ENCODE results near the gene IGFBP3. TPM values are rescaled to one million over a fixed set of nuclear protein-coding genes. Genes with fewer than 3 reads are reported as not detected.

IGFBP3 gene
- total and polyA plus RNA-seq, 9 of the 15 experiments (the other 6 are each of a cell fraction or from before 2014, with no cell fraction given) = 0.08 to 0.22 (median 0.10) TPM; not detected in 5

DNA sequence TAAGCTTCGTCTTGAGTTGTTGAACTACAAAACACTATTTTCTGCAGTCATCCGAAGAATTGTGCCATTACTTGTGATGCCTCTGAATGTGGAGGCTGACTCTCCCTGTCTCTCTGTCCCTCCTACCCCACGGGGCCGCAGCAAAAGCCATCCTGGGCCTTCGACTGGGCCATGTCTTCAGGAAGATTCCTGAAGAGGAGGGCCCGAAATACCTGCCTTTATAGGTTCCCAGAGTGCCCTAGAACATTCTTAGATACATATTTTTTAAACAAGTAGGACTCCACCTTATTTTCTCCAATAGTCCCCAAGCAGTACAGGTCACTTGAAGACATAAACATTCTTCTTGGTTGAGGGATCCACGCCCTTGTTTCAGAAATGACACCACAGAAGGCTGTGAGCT lies 8.1 kb downstream of the IGFBP3 start:
- TF ChIP-seq, protein P1, sequence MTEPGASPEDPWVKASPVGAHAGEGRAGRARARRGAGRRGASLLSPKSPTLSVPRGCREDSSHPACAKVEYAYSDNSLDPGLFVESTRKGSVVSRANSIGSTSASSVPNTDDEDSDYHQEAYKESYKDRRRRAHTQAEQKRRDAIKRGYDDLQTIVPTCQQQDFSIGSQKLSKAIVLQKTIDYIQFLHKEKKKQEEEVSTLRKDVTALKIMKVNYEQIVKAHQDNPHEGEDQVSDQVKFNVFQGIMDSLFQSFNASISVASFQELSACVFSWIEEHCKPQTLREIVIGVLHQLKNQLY (CRISPR knock-in tag; conservative IDR thresholded peaks at IDR 0.05) = no peak
- TF ChIP-seq EZH2 (IDR thresholded peaks at IDR 0.05; ENCODE audit: borderline replicate concordance, low read depth, low read length) (no peak), TBP (optimal IDR thresholded peaks at IDR 0.05; ENCODE audit: low read depth, low read length) (no peak), RCOR1 (IDR thresholded peaks at IDR 0.05; ENCODE audit: borderline replicate concordance in 1 of 2, low read depth in 2 of 2, low read length in 2 of 2) (no peak), ZKSCAN1 (IDR thresholded peaks at IDR 0.05; ENCODE audit: low read depth, low read length) (no peak), SRSF7 (optimal IDR thresholded peaks at IDR 0.05; ENCODE audit: low read depth, low read length) (no peak), KHSRP (IDR thresholded peaks at IDR 0.05) (no peak), NRF1 (conservative IDR thresholded peaks at IDR 0.05 in 1 of 2, IDR thresholded peaks at IDR 0.05 in 1 of 2) (no peak)
- TF ChIP-seq, protein P2, sequence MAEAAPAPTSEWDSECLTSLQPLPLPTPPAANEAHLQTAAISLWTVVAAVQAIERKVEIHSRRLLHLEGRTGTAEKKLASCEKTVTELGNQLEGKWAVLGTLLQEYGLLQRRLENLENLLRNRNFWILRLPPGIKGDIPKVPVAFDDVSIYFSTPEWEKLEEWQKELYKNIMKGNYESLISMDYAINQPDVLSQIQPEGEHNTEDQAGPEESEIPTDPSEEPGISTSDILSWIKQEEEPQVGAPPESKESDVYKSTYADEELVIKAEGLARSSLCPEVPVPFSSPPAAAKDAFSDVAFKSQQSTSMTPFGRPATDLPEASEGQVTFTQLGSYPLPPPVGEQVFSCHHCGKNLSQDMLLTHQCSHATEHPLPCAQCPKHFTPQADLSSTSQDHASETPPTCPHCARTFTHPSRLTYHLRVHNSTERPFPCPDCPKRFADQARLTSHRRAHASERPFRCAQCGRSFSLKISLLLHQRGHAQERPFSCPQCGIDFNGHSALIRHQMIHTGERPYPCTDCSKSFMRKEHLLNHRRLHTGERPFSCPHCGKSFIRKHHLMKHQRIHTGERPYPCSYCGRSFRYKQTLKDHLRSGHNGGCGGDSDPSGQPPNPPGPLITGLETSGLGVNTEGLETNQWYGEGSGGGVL (CRISPR knock-in tag; IDR thresholded peaks at IDR 0.05) = no peak
- TF ChIP-seq, protein P3, sequence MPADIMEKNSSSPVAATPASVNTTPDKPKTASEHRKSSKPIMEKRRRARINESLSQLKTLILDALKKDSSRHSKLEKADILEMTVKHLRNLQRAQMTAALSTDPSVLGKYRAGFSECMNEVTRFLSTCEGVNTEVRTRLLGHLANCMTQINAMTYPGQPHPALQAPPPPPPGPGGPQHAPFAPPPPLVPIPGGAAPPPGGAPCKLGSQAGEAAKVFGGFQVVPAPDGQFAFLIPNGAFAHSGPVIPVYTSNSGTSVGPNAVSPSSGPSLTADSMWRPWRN (IDR thresholded peaks at IDR 0.05; ENCODE audit: low read depth) = no peak
- TF ChIP-seq, protein P4, sequence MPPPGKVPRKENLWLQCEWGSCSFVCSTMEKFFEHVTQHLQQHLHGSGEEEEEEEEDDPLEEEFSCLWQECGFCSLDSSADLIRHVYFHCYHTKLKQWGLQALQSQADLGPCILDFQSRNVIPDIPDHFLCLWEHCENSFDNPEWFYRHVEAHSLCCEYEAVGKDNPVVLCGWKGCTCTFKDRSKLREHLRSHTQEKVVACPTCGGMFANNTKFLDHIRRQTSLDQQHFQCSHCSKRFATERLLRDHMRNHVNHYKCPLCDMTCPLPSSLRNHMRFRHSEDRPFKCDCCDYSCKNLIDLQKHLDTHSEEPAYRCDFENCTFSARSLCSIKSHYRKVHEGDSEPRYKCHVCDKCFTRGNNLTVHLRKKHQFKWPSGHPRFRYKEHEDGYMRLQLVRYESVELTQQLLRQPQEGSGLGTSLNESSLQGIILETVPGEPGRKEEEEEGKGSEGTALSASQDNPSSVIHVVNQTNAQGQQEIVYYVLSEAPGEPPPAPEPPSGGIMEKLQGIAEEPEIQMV (tag; conservative IDR thresholded peaks at IDR 0.05; ENCODE audit: low read depth) = no peak
- ChIA-PET CTCF (ENCODE audit: low intra/inter-chr PET ratio) (no interaction called here), POLR2A (interaction anchor here (0.6 to 1.0 kb wide), 2 partner anchors 11 to 26 kb away, joined by 3 read pairs; no protein-coding TSS in a partner anchor)
- in situ Hi-C loops (cut with MboI) (no loop called here), intact Hi-C loops (cut with micrococcal nuclease) (no loop called here)
- Histone ChIP-seq H3K9ac (ENCODE audit: insufficient read depth in 1 of 2, low read depth in 2 of 2, low read length in 2 of 2) (no peak overlapping the region), H3K4me3 (no peak overlapping the region), H3K4me2 (ENCODE audit: insufficient read depth, low read length) (no peak overlapping the region), H4K20me1 (replicated peaks; ENCODE audit: control insufficient read depth, insufficient read depth, low read length) (no peaks in the 10 kb centered on the region), H2AFZ (ENCODE audit: low read depth, low read length) (no peak overlapping the region), H3K9me3 (replicated peaks; ENCODE audit: control insufficient read depth, insufficient read depth, low read depth, low read length) (no peaks in the 10 kb centered on the region), H3K36me3 (ENCODE audit: control insufficient read depth, insufficient read depth, low read length) (no peaks in the 10 kb centered on the region), H3K4me1 (replicated peaks in 1 of 2; ENCODE audit: control insufficient read depth in 2 of 2, insufficient read depth in 2 of 2, low read length in 2 of 2) (no peaks in the 10 kb centered on the region), H3K79me2 (ENCODE audit: control insufficient read depth, insufficient read depth, low read length) (no peaks in the 10 kb centered on the region), H3K27ac (ENCODE audit: extremely low read depth, low read depth, low read length) (no peak overlapping the region), H3K9me1 (ENCODE audit: control insufficient read depth, insufficient read depth, low read length) (no peaks in the 10 kb centered on the region), H3K27me3 (ENCODE audit: control insufficient read depth in 2 of 2, insufficient read depth in 2 of 2, low read length in 2 of 2) (no peaks in the 10 kb centered on the region; a peak in 1 of 5 replicates)
- BruUV-seq (replicated peaks) = no TSS peak
- FAIRE-seq (no peak), DNase-seq (ENCODE audit: extremely low read depth in 1 of 4, low spot score in 3 of 4) (no peak), ATAC-seq (no peak)
- 0% methylated on average over 7 of the region's 7 CpGs for WGBS (ENCODE audit: insufficient coverage, low coverage, missing lambda C conversion rate)
